Neural cell (in vitro differentiated cells): Measurements from ENCODE around the gene GRID1. TPM values are rescaled to one million over a fixed set of nuclear protein-coding genes. Genes with fewer than 3 reads are reported as not detected.

ENCODE experiments used
- H2AFZ ChIP-seq: fragments of 200-600, 300-800 bp; sonication (generic), shearing (Covaris generic); 2 replicates; pipeline ENCODE4 v1.6.0; 2014; ENCODE audit warnings: low read depth, mild to moderate bottlenecking, antibody characterized with exemption, low read length, moderate library complexity
- H3F3A ChIP-seq: fragments of 200-600 bp; shearing (Covaris generic); 2 replicates; pipeline ENCODE4 v1.6.1; 2016; ENCODE audit warnings: mild to moderate bottlenecking, moderate library complexity, mixed read lengths, antibody characterized with exemption, low read length; ENCODE audit not compliant: insufficient read depth, poor library complexity, severe bottlenecking
- H3K27ac ChIP-seq: fragments of 200-600, 300-800 bp; sonication (generic), shearing (Covaris generic); 2 replicates; pipeline ENCODE4 v1.5.1; 2014; ENCODE audit warnings: mild to moderate bottlenecking, low read length, moderate library complexity
- H3K27me3 ChIP-seq: fragments of 300-800, 200-600 bp; sonication (generic), shearing (Covaris generic); 2 replicates; pipeline ENCODE4 v1.6.0; 2014; ENCODE audit warnings: mild to moderate bottlenecking, low read depth, low read length, moderate library complexity; ENCODE audit not compliant: insufficient read depth
- H3K36me3 ChIP-seq: fragments of 300-800, 200-600 bp; sonication (generic), shearing (Covaris generic); 2 replicates; pipeline ENCODE4 v1.5.1; 2014; ENCODE audit warnings: mild to moderate bottlenecking, antibody characterized with exemption, low read length, moderate library complexity; ENCODE audit not compliant: insufficient read depth
- H3K4me2 ChIP-seq: fragments of 300-800, 200-600 bp; sonication (generic), shearing (Covaris generic); 2 replicates; pipeline ENCODE4 v1.6.0; 2014; ENCODE audit warnings: mild to moderate bottlenecking, low read length
- H3K4me3 ChIP-seq: fragments of 300-800, 200-600 bp; sonication (generic), shearing (Covaris generic); 2 replicates; pipeline ENCODE4 v1.5.1; 2014; ENCODE audit warnings: mild to moderate bottlenecking, low read length, moderate library complexity
- H3K79me2 ChIP-seq: fragments of 200-600 bp; shearing (Covaris generic); replicated peaks from 2 replicates; pipeline ENCODE4 v1.6.0; 2014; ENCODE audit warnings: mild to moderate bottlenecking, low read length, moderate library complexity; ENCODE audit not compliant: insufficient read depth
- H3K9ac ChIP-seq: fragments of 300-800, 200-600 bp; sonication (generic), shearing (Covaris generic); 2 replicates; pipeline ENCODE4 v1.6.1; 2016; ENCODE audit warnings: mild to moderate bottlenecking, low read length, mixed read lengths
- H3K9me2 ChIP-seq: fragments of 200-600 bp; shearing (Covaris generic); 2 replicates; pipeline ENCODE4 v1.6.1; 2016; ENCODE audit warnings: mild to moderate bottlenecking, low read length, mixed read lengths; ENCODE audit not compliant: insufficient read depth
- H3K9me3 ChIP-seq: fragments of 200-600, 300-800 bp; sonication (generic), shearing (Covaris generic); 2 replicates; pipeline ENCODE4 v1.6.1; 2016; ENCODE audit warnings: mild to moderate bottlenecking, mixed run types, low read length, moderate library complexity, mixed read lengths
- H4K20me1 ChIP-seq: fragments of 200-600 bp; shearing (Covaris generic); 2 replicates; pipeline ENCODE4 v1.6.1; 2016; ENCODE audit warnings: mild to moderate bottlenecking, mixed run types; ENCODE audit not compliant: insufficient read depth
- EP300 ChIP-seq: fragments of 450-650 bp; conservative IDR thresholded peaks from 2 replicates; pipeline ENCODE4 v1.6.1; 2014; ENCODE audit warnings: antibody characterized with exemption, mild to moderate bottlenecking, moderate library complexity; ENCODE audit not compliant: poor library complexity, severe bottlenecking
- EZH2 ChIP-seq: fragments of 200-600, 300-800 bp; shearing (Covaris generic), sonication (generic); IDR thresholded peaks from 2 replicates; pipeline ENCODE4 v1.6.1; 2014; ENCODE audit warnings: antibody characterized with exemption, low read length, borderline replicate concordance, mild to moderate bottlenecking; ENCODE audit not compliant: insufficient read depth, poor library complexity, severe bottlenecking
- MXI1 ChIP-seq: fragments of 450-650 bp; conservative IDR thresholded peaks from 2 replicates; pipeline ENCODE4 v1.6.1; 2014; ENCODE audit warnings: antibody characterized with exemption, mild to moderate bottlenecking; ENCODE audit not compliant: poor library complexity, severe bottlenecking
- POLR2AphosphoS5 ChIP-seq: IDR thresholded peaks from 2 replicates; pipeline ENCODE4 v1.6.1; 2012
- RAD21 ChIP-seq: fragments of 450-650 bp; conservative IDR thresholded peaks from 2 replicates; pipeline ENCODE4 v1.6.1; 2014; ENCODE audit warnings: antibody characterized with exemption, mild to moderate bottlenecking, moderate library complexity
- SMC3 ChIP-seq: fragments of 450-650 bp; conservative IDR thresholded peaks from 2 replicates; pipeline ENCODE4 v1.6.1; 2014; ENCODE audit warnings: antibody characterized with exemption, mild to moderate bottlenecking, moderate library complexity; ENCODE audit not compliant: poor library complexity
- TAF1 ChIP-seq: IDR thresholded peaks from 2 replicates; pipeline ENCODE4 v1.6.1; 2012; ENCODE audit warnings: low read depth
- polyA plus RNA-seq: library from polyadenylated mRNA; depleted of rRNA; stranded (reverse); fragments of >200 nt; gene quantifications from 2 replicates; pipeline ENCODE4 v1.2.3, GENCODE V29; 2014
- TF ChIP-seq, protein P1 (sequence below): fragments of 450-650 bp; IDR thresholded peaks from 2 replicates; pipeline ENCODE4 v1.5.1; 2014; ENCODE audit warnings: antibody characterized with exemption, mild to moderate bottlenecking, moderate library complexity; ENCODE audit not compliant: poor library complexity, severe bottlenecking
- TF ChIP-seq, protein P2 (sequence below): IDR thresholded peaks from 2 replicates; pipeline ENCODE4 v1.6.1; 2012; ENCODE audit warnings: borderline replicate concordance

GRID1 gene
- polyA plus RNA-seq, 1 donor from 2014 or later: 7.3 TPM

DNA sequence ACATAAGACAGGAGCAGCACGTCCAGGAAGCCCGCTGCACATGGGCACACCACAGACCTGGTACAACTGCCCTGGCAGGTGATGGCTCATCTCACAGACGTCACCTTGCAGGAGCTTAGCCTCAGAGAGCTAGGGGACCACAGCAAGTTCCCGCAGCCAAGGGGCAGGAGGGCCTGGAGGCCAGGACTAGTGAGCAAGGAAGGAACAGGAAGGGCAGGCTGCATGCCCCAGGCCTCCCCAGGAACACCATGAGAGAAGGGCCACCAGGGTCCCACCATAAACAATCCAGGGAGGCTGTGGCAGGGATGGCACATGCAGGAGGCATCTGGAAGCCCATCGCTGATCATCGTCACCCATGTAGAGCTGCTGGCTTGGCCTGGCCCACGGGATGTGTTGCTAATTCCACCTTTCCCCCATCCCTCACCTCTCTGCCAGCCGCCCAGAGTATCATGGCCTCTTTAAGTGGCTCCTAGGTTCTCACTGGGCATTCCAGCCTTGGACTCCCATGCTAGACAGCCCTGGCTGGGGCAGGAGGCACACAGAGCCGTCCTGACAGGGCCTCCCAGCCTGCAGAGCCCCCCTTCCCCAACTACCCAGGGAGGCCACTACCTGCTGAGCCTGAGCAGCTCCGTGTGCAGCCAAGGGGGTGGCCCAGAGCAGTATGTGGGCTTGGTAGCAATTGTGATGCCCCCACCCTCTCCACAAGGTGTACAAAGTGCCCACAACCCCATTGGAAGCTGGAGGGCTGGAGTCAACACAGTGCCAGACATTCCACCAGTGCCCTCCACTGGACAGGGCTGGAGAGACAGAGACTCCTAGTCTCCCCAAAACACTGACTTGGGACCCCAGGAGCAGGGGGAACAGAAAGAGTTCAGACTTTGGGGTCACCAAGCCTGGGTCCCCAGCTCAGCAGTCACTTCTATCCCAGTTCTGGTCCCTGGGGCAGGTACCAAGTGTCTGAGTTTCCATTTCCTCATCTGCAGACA, 35.5 kb downstream of the GRID1 start:
- H4K20me1 ChIP-seq: no peaks in the 10 kb centered on the region
- no peak overlapping the region for H3K4me2 ChIP-seq
- no peaks in the 10 kb centered on the region for H3K27me3 ChIP-seq
- no peaks in the 10 kb centered on the region for H3K9me2 ChIP-seq
- no peak overlapping the region for H3K27ac ChIP-seq
- no peaks in the 10 kb centered on the region for H3K79me2 ChIP-seq
- no peaks in the 10 kb centered on the region for H3K9me3 ChIP-seq
- H2AFZ ChIP-seq: no peak overlapping the region
- H3K36me3 ChIP-seq: no peaks in the 10 kb centered on the region
- no peaks in the 10 kb centered on the region for H3F3A ChIP-seq
- H3K4me3 ChIP-seq: no peak overlapping the region
- TF ChIP-seq, protein P1, sequence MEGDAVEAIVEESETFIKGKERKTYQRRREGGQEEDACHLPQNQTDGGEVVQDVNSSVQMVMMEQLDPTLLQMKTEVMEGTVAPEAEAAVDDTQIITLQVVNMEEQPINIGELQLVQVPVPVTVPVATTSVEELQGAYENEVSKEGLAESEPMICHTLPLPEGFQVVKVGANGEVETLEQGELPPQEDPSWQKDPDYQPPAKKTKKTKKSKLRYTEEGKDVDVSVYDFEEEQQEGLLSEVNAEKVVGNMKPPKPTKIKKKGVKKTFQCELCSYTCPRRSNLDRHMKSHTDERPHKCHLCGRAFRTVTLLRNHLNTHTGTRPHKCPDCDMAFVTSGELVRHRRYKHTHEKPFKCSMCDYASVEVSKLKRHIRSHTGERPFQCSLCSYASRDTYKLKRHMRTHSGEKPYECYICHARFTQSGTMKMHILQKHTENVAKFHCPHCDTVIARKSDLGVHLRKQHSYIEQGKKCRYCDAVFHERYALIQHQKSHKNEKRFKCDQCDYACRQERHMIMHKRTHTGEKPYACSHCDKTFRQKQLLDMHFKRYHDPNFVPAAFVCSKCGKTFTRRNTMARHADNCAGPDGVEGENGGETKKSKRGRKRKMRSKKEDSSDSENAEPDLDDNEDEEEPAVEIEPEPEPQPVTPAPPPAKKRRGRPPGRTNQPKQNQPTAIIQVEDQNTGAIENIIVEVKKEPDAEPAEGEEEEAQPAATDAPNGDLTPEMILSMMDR: no peak
- TF ChIP-seq SMC3: no peak
- no peak for TF ChIP-seq POLR2AphosphoS5
- TF ChIP-seq EP300: no peak
- no peak for TF ChIP-seq TAF1
- no peak for TF ChIP-seq EZH2
- TF ChIP-seq, protein P2, sequence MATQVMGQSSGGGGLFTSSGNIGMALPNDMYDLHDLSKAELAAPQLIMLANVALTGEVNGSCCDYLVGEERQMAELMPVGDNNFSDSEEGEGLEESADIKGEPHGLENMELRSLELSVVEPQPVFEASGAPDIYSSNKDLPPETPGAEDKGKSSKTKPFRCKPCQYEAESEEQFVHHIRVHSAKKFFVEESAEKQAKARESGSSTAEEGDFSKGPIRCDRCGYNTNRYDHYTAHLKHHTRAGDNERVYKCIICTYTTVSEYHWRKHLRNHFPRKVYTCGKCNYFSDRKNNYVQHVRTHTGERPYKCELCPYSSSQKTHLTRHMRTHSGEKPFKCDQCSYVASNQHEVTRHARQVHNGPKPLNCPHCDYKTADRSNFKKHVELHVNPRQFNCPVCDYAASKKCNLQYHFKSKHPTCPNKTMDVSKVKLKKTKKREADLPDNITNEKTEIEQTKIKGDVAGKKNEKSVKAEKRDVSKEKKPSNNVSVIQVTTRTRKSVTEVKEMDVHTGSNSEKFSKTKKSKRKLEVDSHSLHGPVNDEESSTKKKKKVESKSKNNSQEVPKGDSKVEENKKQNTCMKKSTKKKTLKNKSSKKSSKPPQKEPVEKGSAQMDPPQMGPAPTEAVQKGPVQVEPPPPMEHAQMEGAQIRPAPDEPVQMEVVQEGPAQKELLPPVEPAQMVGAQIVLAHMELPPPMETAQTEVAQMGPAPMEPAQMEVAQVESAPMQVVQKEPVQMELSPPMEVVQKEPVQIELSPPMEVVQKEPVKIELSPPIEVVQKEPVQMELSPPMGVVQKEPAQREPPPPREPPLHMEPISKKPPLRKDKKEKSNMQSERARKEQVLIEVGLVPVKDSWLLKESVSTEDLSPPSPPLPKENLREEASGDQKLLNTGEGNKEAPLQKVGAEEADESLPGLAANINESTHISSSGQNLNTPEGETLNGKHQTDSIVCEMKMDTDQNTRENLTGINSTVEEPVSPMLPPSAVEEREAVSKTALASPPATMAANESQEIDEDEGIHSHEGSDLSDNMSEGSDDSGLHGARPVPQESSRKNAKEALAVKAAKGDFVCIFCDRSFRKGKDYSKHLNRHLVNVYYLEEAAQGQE: no peak
- no peak for TF ChIP-seq MXI1
- TF ChIP-seq RAD21: no peak
- H3K9ac ChIP-seq: no peak overlapping the region

DNA sequence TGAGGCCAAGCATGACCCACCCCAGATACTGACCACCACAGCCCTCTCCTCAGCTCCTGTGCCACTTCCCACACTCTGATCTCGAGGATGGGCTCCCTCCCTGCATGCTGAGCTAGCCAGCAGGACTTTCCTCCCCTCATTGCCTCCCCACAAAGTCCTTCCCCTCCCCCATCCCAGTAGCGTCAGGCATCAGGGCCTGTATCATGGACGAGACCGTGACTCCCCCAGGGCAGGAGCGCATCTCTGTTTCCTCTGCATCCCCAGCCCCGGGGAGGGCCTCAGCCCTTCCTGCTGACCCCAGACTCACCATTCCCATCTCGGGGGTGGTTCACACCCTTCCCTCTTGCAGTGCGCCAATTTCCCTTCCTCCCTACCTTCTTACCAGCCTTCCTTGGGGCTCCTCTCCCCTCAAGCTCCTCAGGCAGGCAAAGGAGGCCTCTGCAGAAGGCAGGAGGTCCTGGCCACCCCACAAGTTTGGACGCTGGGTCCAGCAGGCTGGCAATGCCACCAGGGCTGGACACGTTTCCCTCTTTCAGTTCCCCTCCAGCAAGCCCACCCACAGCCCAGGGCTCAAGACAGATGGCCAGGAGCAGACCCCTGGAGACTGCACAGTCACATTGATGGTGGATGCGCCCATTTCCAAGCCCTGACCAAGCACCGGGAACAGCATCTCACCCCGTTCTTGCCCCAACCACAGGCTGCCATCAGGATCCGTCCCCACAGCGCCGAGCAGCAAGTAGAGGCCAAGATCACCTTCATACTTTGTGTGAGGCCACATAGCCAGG, 36.5 kb downstream of the GRID1 start:
- Histone ChIP-seq H3K36me3 (no peaks in the 10 kb centered on the region), H3K9me3 (no peaks in the 10 kb centered on the region), H3K9ac (no peak overlapping the region), H4K20me1 (no peaks in the 10 kb centered on the region), H3F3A (no peaks in the 10 kb centered on the region), H3K4me3 (no peak overlapping the region), H3K4me2 (no peak overlapping the region), H2AFZ (no peak overlapping the region), H3K27me3 (no peaks in the 10 kb centered on the region), H3K9me2 (no peaks in the 10 kb centered on the region), H3K79me2 (no peaks in the 10 kb centered on the region), H3K27ac (no peak overlapping the region)
- TF ChIP-seq, protein P2: no peak
- TF ChIP-seq POLR2AphosphoS5 (no peak), EZH2 (no peak), RAD21 (no peak), TAF1 (no peak), EP300 (no peak), MXI1 (no peak), SMC3 (no peak)
